Heart left ventricle (tissue), 16 donors: ENCODE results near the gene CCR3. TPM values are rescaled to one million over a fixed set of nuclear protein-coding genes. Genes with fewer than 3 reads are reported as not detected.
"Not testable (repeated sequence)": the region's sequence is repeated elsewhere in the genome, so short reads cannot be mapped to it uniquely, and the experiment has no call there.

Experiments used
- ATAC-seq, 4 donors: fragments of 200-7000 bp; cut with Tn5 transposase; one replicate each; pipeline ENCODE4 v1.9.1; 2020 to 2022; ENCODE audit warnings: moderate library complexity in 4 of 4, mild to moderate bottlenecking in 3 of 4, moderate number of reproducible peaks in 1 of 4
- DNase-seq, 5 donors: peaks; one replicate each; pipeline ENCODE4 v3.0.0-alpha.2; 2020
- H3K27ac ChIP-seq, 12 donors: fragments of 200-600 bp; sonication (generic) in 4 of 12; one replicate each; pipeline versions ENCODE4 v1.5.0 to v1.8.0; 2016 to 2022; ENCODE audit warnings: mild to moderate bottlenecking in 2 of 12
- H3K27me3 ChIP-seq, 9 donors: fragments of 200-600 bp; sonication (generic) in 2 of 9; one replicate each; pipeline versions ENCODE4 v1.5.1 to v1.8.0; 2016 to 2022; ENCODE audit warnings: mild to moderate bottlenecking in 3 of 9
- H3K36me3 ChIP-seq, 9 donors: fragments of 200-600 bp; sonication (generic) in 2 of 9; one replicate each; pipeline versions ENCODE4 v1.5.0 to v1.8.0; 2018 to 2022; ENCODE audit warnings: mild to moderate bottlenecking in 2 of 9
- H3K4me1 ChIP-seq, 12 donors: fragments of 200-600 bp; sonication (generic) in 4 of 12; one replicate each; pipeline versions ENCODE4 v1.5.0 to v1.8.0; 2016 to 2022; ENCODE audit warnings: mild to moderate bottlenecking in 3 of 12
- H3K4me3 ChIP-seq, 12 donors: fragments of 200-600 bp; sonication (generic) in 4 of 12; one replicate each; pipeline versions ENCODE4 v1.5.0 to v1.8.0; 2017 to 2022; ENCODE audit warnings: mild to moderate bottlenecking in 9 of 12, moderate library complexity in 4 of 12
- H3K9me3 ChIP-seq, 12 donors: fragments of 200-600 bp; sonication (generic) in 4 of 12; one replicate each; pipeline versions ENCODE4 v1.5.0 to v1.8.0; 2016 to 2022; ENCODE audit warnings: mild to moderate bottlenecking in 1 of 12
- CTCF ChIP-seq, 12 donors: fragments of 200-600 bp; sonication (generic) in 4 of 12; IDR thresholded peaks; one replicate each; pipeline versions ENCODE4 v1.5.0 to v1.8.0; 2018 to 2022; ENCODE audit warnings: antibody characterized with exemption in 12 of 12, mild to moderate bottlenecking in 5 of 12
- POLR2A ChIP-seq, 2 donors: fragments of 450-650 bp; IDR thresholded peaks; one replicate each; pipeline ENCODE4 v1.6.1; 2017; ENCODE audit warnings: antibody characterized with exemption in 2 of 2, mild to moderate bottlenecking in 2 of 2, moderate library complexity in 2 of 2
- WGBS, 4 donors: extraction: QIAGEN DNeasy Blood & Tissue Kit in 2 of 4; methylation state at CpG; one replicate each; pipeline versions ENCODE4 v1.1.5 to v1.1.7; 2013 to 2018; 5-methylcytosine and 5-hydroxymethylcytosine counted together
- intact Hi-C, 10 donors: fragments of 100-400 bp; cut with DNase I; formaldehyde crosslinking; loops; one replicate each; pipeline versions ENCODE4 v1.11.1 to v1.14.2; 2022
- polyA plus RNA-seq, 2 donors: library from polyadenylated mRNA; stranded (reverse); fragments of 200-250 nt; gene quantifications; one replicate each; pipeline ENCODE4 v1.2.3, GENCODE V29; 2013
- total RNA-seq, 9 donors: library from RNA; depleted of rRNA in 2 of 9; stranded (reverse); fragments of >200 nt in 2 of 9; fragmentation: NEBNext Ultra II Directional in 3 of 9; extraction: Animal tissue kit (Norgen Biotek cat#: 25700) in 3 of 9; gene quantifications; one replicate each; pipeline versions ENCODE4 v1.1.0 to v1.2.4, GENCODE V29; 2016 to 2023
- donor health status: ischemic (EF 13 %, LVEDD 7.1; RV severe dilation, severe dysfunction).
- donor health status: healthy with polysubstance abuse.
- donor health status: DM: no; HTN: yes; CAD: no.
- donor health status: DM: no; HTN: no; CAD: no.
- donor health status: ischemic (EF 25% LVEDD 6.9; RV normal size, moderate dysfunction).
- donor health status: ischemic (EF 25% LVEDD 5.7; RV mildly dilated, moderate dysfunction).
- donor health status: healthy.
- donor health status: DM: yes; HTN: yes; CAD: no.
- donor health status: ischemic (EF 35%, LVEDD 5.7; RV mildly dilated, moderate dysfunction).
- donor health status: nonischemic (EF 11% LVEDD 7.7; RV severe dilation, severe dysfunction).
- donor health status: DM: yes; HTN: yes; CAD: no.
- donor health status: PGD.
- donor health status: ischemic (EF 29% LVEDD 5.4; RV normal size, mild dysfunction).
- donor health status: nonischemic (EF 23%, LVEDD 6.1; RV moderate dilation, normal function).

CCR3 gene
- total and polyA plus RNA-seq, 11 donors, result 0.20 to 0.27 TPM; not detected in 9

- Histone ChIP-seq H3K4me3 (no peak overlapping the region), H3K27me3 (no peaks in the 10 kb centered on the region), H3K4me1 (peaks cover 0 to 46% (median 0%) of the 10 kb centered on the region in 12 donors), H3K27ac (no peak overlapping the region), H3K9me3 (no peaks in the 10 kb centered on the region), H3K36me3 (peaks cover 0 to 18% (median 0%) of the 10 kb centered on the region in 9 donors)
- ATAC-seq (no peak), DNase-seq (no peak)
- TF ChIP-seq POLR2A (IDR thresholded peaks at IDR 0.05) (no peak), CTCF (IDR thresholded peaks at IDR 0.05) (no peak)
- WGBS, 4 donors, result 90 to 92% (median 91%) methylated on average over 12 of the region's 12 CpGs
- intact Hi-C loops, result no loop called here
Observed at GRCh38 chr3:46203681-46204080, 38.6 kb upstream of the CCR3 start.

GRCh38 chr3:46205286-46205960, 36.8 kb upstream of the CCR3 start:
- H3K36me3 ChIP-seq, result peaks cover 0 to 18% (median 0%) of the 10 kb centered on the region in 9 donors
- peaks cover 0 to 63% (median 0%) of the 10 kb centered on the region in 12 donors for H3K4me1 ChIP-seq
- ATAC-seq, result no peak
- H3K4me3 ChIP-seq, result peak overlapping the region in 2 of 12 donors; percentile 49 to 63
- no peak for DNase-seq
- no peak for TF ChIP-seq CTCF (IDR thresholded peaks at IDR 0.05)
- TF ChIP-seq POLR2A (IDR thresholded peaks at IDR 0.05), result no peak
- H3K27ac ChIP-seq, result peak overlapping the region in 1 of 12 donors; percentile 90
- H3K9me3 ChIP-seq, result no peaks in the 10 kb centered on the region
- no peaks in the 10 kb centered on the region for H3K27me3 ChIP-seq
- WGBS, 4 donors, result 66 to 75% (median 70%) methylated on average over 2 of the region's 2 CpGs
- intact Hi-C loops, result loop anchor here in 1 of 10 donors (5.0 kb wide), 1 partner anchor 118 kb away; no protein-coding TSS in a partner anchor

GRCh38 chr3:46206282-46207015, 35.8 kb upstream of the CCR3 start:
- peaks cover 0 to 63% (median 0%) of the 10 kb centered on the region in 12 donors for H3K4me1 ChIP-seq
- H3K27ac ChIP-seq, result peak overlapping the region in 4 of 12 donors; percentile 2 to 90 (median 14)
- H3K27me3 ChIP-seq, result no peaks in the 10 kb centered on the region
- DNase-seq (peak in 1 of 5 donors; percentile 34), ATAC-seq (peak in 3 of 4 donors; percentile 20 to 44 (median 40))
- peaks cover 0 to 18% (median 0%) of the 10 kb centered on the region in 9 donors for H3K36me3 ChIP-seq
- intact Hi-C loops, result loop anchor here in 1 of 10 donors (5.0 kb wide), 1 partner anchor 119 kb away; no protein-coding TSS in a partner anchor
- H3K9me3 ChIP-seq, result no peaks in the 10 kb centered on the region
- H3K4me3 ChIP-seq, result peak overlapping the region in 8 of 12 donors; percentile 10 to 63 (median 32)
- WGBS, 4 donors, result 68 to 77% (median 71%) methylated on average over 5 to 6 of the region's 6 CpGs
- TF ChIP-seq CTCF (IDR thresholded peaks at IDR 0.05) (no peak), POLR2A (IDR thresholded peaks at IDR 0.05) (no peak)

GRCh38 chr3:46207514-46207913, 34.7 kb upstream of the CCR3 start:
- Histone ChIP-seq H3K36me3 (peaks cover 0 to 15% (median 0%) of the 10 kb centered on the region in 9 donors), H3K4me3 (peak overlapping the region in 9 of 12 donors; percentile 7 to 63 (median 27)), H3K4me1 (peaks cover 0 to 64% (median 0%) of the 10 kb centered on the region in 12 donors), H3K27ac (peak overlapping the region in 6 of 12 donors; percentile 10 to 90 (median 24))
- ATAC-seq, H3K9me3 ChIP-seq, H3K27me3 ChIP-seq, DNase-seq: not testable (repeated sequence)
- 85 to 93% (median 90%) methylated on average over 6 of the region's 6 CpGs for WGBS, 4 donors
- intact Hi-C loops, result loop anchor here in 1 of 10 donors (5.0 kb wide), 1 partner anchor 120 kb away; no protein-coding TSS in a partner anchor
